Activated B cell treated with CpG ODN at 0.5 μM for 24 hours (primary cell): ENCODE results near the gene MRPL41. TPM values are rescaled to one million over a fixed set of nuclear protein-coding genes. Genes with fewer than 3 reads are reported as not detected.
"Not testable (repeated sequence)": the region's sequence is repeated elsewhere in the genome, so short reads cannot be mapped to it uniquely, and the experiment has no call there.

ENCODE experiments used
- ATAC-seq: fragments of 200-7000 bp; cut with Tn5 transposase; one replicate; pipeline ENCODE4 v1.10.0; 2021; ENCODE audit warnings: low read depth, mild to moderate bottlenecking, moderate library complexity
- CTCF ChIA-PET: fragments of 350-600 bp; sonication (Branson Sonifier 250); formaldehyde crosslinking; loops from one replicate; lab custom pipeline; 2021; ENCODE audit warnings: antibody characterized with exemption; lab: Charles Lee
- POLR2A ChIA-PET: fragments of 350-600 bp; sonication (Branson Sonifier 250); formaldehyde crosslinking; loops from one replicate; lab custom pipeline; 2021; ENCODE audit warnings: antibody characterized with exemption; lab: Charles Lee
- DNase-seq: peaks from one replicate; pipeline ENCODE4 v3.0.0; 2022
- H3K27ac Mint-ChIP-seq: one replicate; pipeline ENCODE4 v1.8.0; 2020; ENCODE audit warnings: mixed read lengths
- H3K27me3 Mint-ChIP-seq: one replicate; pipeline ENCODE4 v1.8.0; 2021; ENCODE audit warnings: mixed read lengths
- H3K36me3 Mint-ChIP-seq: one replicate; pipeline ENCODE4 v1.8.0; 2021; ENCODE audit warnings: low read depth, mixed read lengths
- H3K4me1 Mint-ChIP-seq: one replicate; pipeline ENCODE4 v1.8.0; 2021; ENCODE audit warnings: mixed read lengths
- H3K4me3 Mint-ChIP-seq: one replicate; pipeline ENCODE4 v1.8.0; 2020; ENCODE audit warnings: mild to moderate bottlenecking, mixed read lengths
- H3K9me3 Mint-ChIP-seq: one replicate; pipeline ENCODE4 v1.8.0; 2020; ENCODE audit warnings: mixed read lengths
- CTCF ChIP-seq: fragments of 200-600 bp; IDR thresholded peaks from one replicate; pipeline ENCODE4 v1.8.0; 2022; ENCODE audit warnings: antibody characterized with exemption, mild to moderate bottlenecking
- intact Hi-C: fragments of 100-400 bp; cut with micrococcal nuclease; formaldehyde crosslinking; loops from one replicate; pipeline ENCODE4 v1.15.1; 2024
- total RNA-seq: library from RNA; stranded (reverse); gene quantifications from 2 replicates; pipeline ENCODE4 v1.2.3, GENCODE V29; 2022

MRPL41 gene
- total RNA-seq, 1 donor from 2014 or later, result 26.0 TPM

GRCh38 chr9:137514691-137515337, 36.9 kb upstream of the MRPL41 start:
- H3K4me1 Mint-ChIP-seq, result peaks cover 2% of the 10 kb centered on the region
- intact Hi-C loops, result no loop called here
- H3K27ac Mint-ChIP-seq, result no peak overlapping the region
- H3K27me3 Mint-ChIP-seq, result no peaks in the 10 kb centered on the region
- H3K36me3 Mint-ChIP-seq, result peaks cover 1% of the 10 kb centered on the region
- TF ChIP-seq CTCF, result no peak
- no peak for ATAC-seq
- ChIA-PET CTCF (no interaction called here), POLR2A (no interaction called here)
- no peak for DNase-seq
- no peaks in the 10 kb centered on the region for H3K9me3 Mint-ChIP-seq
- no peak overlapping the region for H3K4me3 Mint-ChIP-seq

- Mint-ChIP-seq H3K27me3 (no peaks in the 10 kb centered on the region), H3K9me3 (no peaks in the 10 kb centered on the region), H3K4me3 (no peak overlapping the region), H3K4me1 (peaks cover 2% of the 10 kb centered on the region), H3K27ac (no peak overlapping the region), H3K36me3 (peaks cover 1% of the 10 kb centered on the region)
- POLR2A ChIA-PET, result no interaction called here
- TF ChIP-seq CTCF, result no peak
- CTCF ChIA-PET, result no interaction called here
- intact Hi-C loops, result no loop called here
- DNase-seq (no peak), ATAC-seq (no peak)
Measured at GRCh38 chr9:137515338-137515724, 36.3 kb upstream of the MRPL41 start.

- CTCF ChIA-PET, result no interaction called here
- intact Hi-C loops, result no loop called here
Measured at GRCh38 chr9:137516144-137516917, 35.3 kb upstream of the MRPL41 start.

GRCh38 chr9:137518661-137519459, 32.8 kb upstream of the MRPL41 start:
- intact Hi-C loops, H3K9me3 Mint-ChIP-seq, DNase-seq, H3K4me3 Mint-ChIP-seq, H3K4me1 Mint-ChIP-seq, H3K27me3 Mint-ChIP-seq, POLR2A ChIA-PET, H3K27ac Mint-ChIP-seq, ATAC-seq, H3K36me3 Mint-ChIP-seq, CTCF ChIA-PET: not testable (repeated sequence)

More at GRCh38 chr9:137516144-137516917, 35.3 kb upstream of the MRPL41 start:
- ATAC-seq (no peak), DNase-seq (no peak)
- Mint-ChIP-seq H3K9me3 (no peaks in the 10 kb centered on the region), H3K4me1 (peaks cover 2% of the 10 kb centered on the region), H3K27me3 (no peaks in the 10 kb centered on the region), H3K27ac (no peak overlapping the region), H3K4me3 (no peak overlapping the region), H3K36me3 (peaks cover 1% of the 10 kb centered on the region)
- TF ChIP-seq CTCF, result no peak
- POLR2A ChIA-PET, result no interaction called here

GRCh38 chr9:137519553-137519952, 32.1 kb upstream of the MRPL41 start:
- Mint-ChIP-seq H3K36me3 (no peaks in the 10 kb centered on the region), H3K27me3 (no peaks in the 10 kb centered on the region), H3K9me3 (no peaks in the 10 kb centered on the region), H3K4me3 (no peak overlapping the region), H3K4me1 (no peaks in the 10 kb centered on the region), H3K27ac (no peak overlapping the region)
- intact Hi-C loops, result no loop called here
- no peak for ATAC-seq
- no peak for DNase-seq
- ChIA-PET CTCF (no interaction called here), POLR2A (no interaction called here)
- no peak for TF ChIP-seq CTCF
